K562 (cell line): Measurements from ENCODE around the gene ANO10. TPM values are rescaled to one million over a fixed set of nuclear protein-coding genes. Genes with fewer than 3 reads are reported as not detected.

Experiments used
- ADNP ChIP-seq: fragments of 200-800 bp; sonication (Bioruptor generic); IDR thresholded peaks from 2 replicates; pipeline ENCODE4 v1.6.1; 2016; ENCODE audit warnings: missing genetic modification characterization, missing compliant biosample characterization
- CBFB ChIP-seq: sonication (generic); formaldehyde crosslinking; IDR thresholded peaks from 2 replicates; pipeline ENCODE4 v1.4.0; 2020; ENCODE audit warnings: mild to moderate bottlenecking, missing genetic modification reagents
- ETV5 ChIP-seq: sonication (generic); formaldehyde crosslinking; IDR thresholded peaks from 2 replicates; pipeline ENCODE4 v1.4.0; 2020; ENCODE audit warnings: low read depth, mild to moderate bottlenecking, missing genetic modification reagents
- EZH2 ChIP-seq: IDR thresholded peaks from 2 replicates; pipeline ENCODE4 v1.6.1; 2012; ENCODE audit warnings: low read depth, mild to moderate bottlenecking, inconsistent platforms, low read length, borderline replicate concordance
- HINFP ChIP-seq: fragments of 450-650 bp; conservative IDR thresholded peaks from 2 replicates; pipeline ENCODE4 v1.6.1; 2016; ENCODE audit warnings: missing genetic modification characterization, low read depth, mild to moderate bottlenecking, control low read depth, missing compliant biosample characterization
- HNRNPLL ChIP-seq: fragments of 200-400 bp; formaldehyde crosslinking; IDR thresholded peaks from 2 replicates; pipeline ENCODE4 v1.6.1; 2017; ENCODE audit warnings: low read length, low read depth, mild to moderate bottlenecking; ENCODE audit not compliant: poor library complexity, severe bottlenecking
- IRF2 ChIP-seq: sonication (generic); formaldehyde crosslinking; IDR thresholded peaks from 2 replicates; pipeline ENCODE4 v1.8.1; 2022; ENCODE audit warnings: mild to moderate bottlenecking, missing genetic modification reagents
- LARP7 ChIP-seq: fragments of 450-650 bp; IDR thresholded peaks from 2 replicates; pipeline ENCODE4 v1.6.1; 2016
- POLR2B ChIP-seq: fragments of 450-650 bp; IDR thresholded peaks from 2 replicates; pipeline ENCODE4 v1.6.1; 2018; ENCODE audit warnings: low read depth; ENCODE audit not compliant: partially characterized antibody
- RFX7 ChIP-seq: fragments of 250-450 bp; sonication (Bioruptor Pico); IDR thresholded peaks from 2 replicates; pipeline ENCODE4 v1.5.1; 2021; ENCODE audit warnings: mild to moderate bottlenecking
- SIX5 ChIP-seq, 2 experiments: IDR thresholded peaks; 2 replicates each; pipeline ENCODE4 v1.6.1; 2011; ENCODE audit warnings: low read length in 2 of 2, borderline replicate concordance in 1 of 2, low read depth in 1 of 2, mild to moderate bottlenecking in 1 of 2, moderate library complexity in 1 of 2; ENCODE audit not compliant: insufficient read depth in 1 of 2
- SMARCA5 ChIP-seq: fragments of 450-650 bp; IDR thresholded peaks from 2 replicates; pipeline ENCODE4 v1.6.1; 2016
- SNIP1 ChIP-seq: fragments of 450-650 bp; IDR thresholded peaks from 2 replicates; pipeline ENCODE4 v1.7.1; 2017; ENCODE audit warnings: low read depth, mild to moderate bottlenecking
- THRA ChIP-seq: fragments of 450-650 bp; IDR thresholded peaks from 2 replicates; pipeline ENCODE4 v1.6.1; 2017; ENCODE audit warnings: mild to moderate bottlenecking, moderate library complexity
- TOE1 ChIP-seq, 2 experiments: fragments of 450-650 bp in 1 of 2; sonication (generic) in 1 of 2; formaldehyde crosslinking in 1 of 2; IDR thresholded peaks; 2 replicates each; pipeline versions ENCODE4 v1.7.1 to v1.8.0; 2016 to 2022; ENCODE audit warnings: borderline replicate concordance in 2 of 2, mild to moderate bottlenecking in 2 of 2, antibody characterized with exemption in 1 of 2, inconsistent platforms in 1 of 2, low read depth in 1 of 2, missing genetic modification reagents in 1 of 2, moderate library complexity in 1 of 2
- ZHX1 ChIP-seq: fragments of 150-350 bp; conservative IDR thresholded peaks from 2 replicates; pipeline ENCODE4 v1.6.1; 2014; ENCODE audit warnings: low read length
- ZNF140 ChIP-seq: fragments of 250-450 bp; sonication (Bioruptor Pico); IDR thresholded peaks from 2 replicates; pipeline ENCODE4 v1.8.0; 2021; ENCODE audit warnings: moderate library complexity, mild to moderate bottlenecking, inconsistent platforms
- ZNF398 ChIP-seq: fragments of 250-450 bp; sonication (Bioruptor Pico); IDR thresholded peaks from 2 replicates; pipeline ENCODE4 v1.8.0; 2021; ENCODE audit warnings: moderate library complexity, mild to moderate bottlenecking, inconsistent platforms
- polyA plus RNA-seq, 8 experiments: library from polyadenylated mRNA; depleted of rRNA in 4 of 8; stranded (reverse) in 5 of 8; unstranded in 3 of 8; fragments of >200 nt; fragmentation: Nextera tagmentation in 2 of 8; fragmentation: Illumina TruSeq in 1 of 8; extraction: Ambion mirVana in 2 of 8; extraction: Trizol in 1 of 8; gene quantifications; 2 replicates each; pipeline versions ENCODE4 v1.2.1 to v1.2.3, GENCODE V29; 2011 to 2014; ENCODE audit warnings: inconsistent platforms in 1 of 8, missing spikeins in 1 of 8
- total RNA-seq, 7 experiments: library from RNA; depleted of rRNA in 6 of 7; stranded (reverse); fragments of >200 nt in 6 of 7; fragmentation: Illumina TruSeq in 2 of 7; extraction: Trizol in 2 of 7; gene quantifications; 2 replicates each; pipeline versions ENCODE4 v1.2.1 to v1.2.3, GENCODE V29; 2011 to 2021; ENCODE audit warnings: low replicate concordance in 1 of 7

Gene ANO10
- total and polyA plus RNA-seq, 9 of the 15 experiments (the other 6 are each of a cell fraction or from before 2014, with no cell fraction given), result 6.4 to 46.0 (median 32.3) TPM

GRCh38 chr3:43584043-43584826 lies 37.6 kb downstream of the ANO10 start (continued):
- no peak for TF ChIP-seq POLR2B
- TF ChIP-seq ZNF398 (CRISPR knock-in tag), result peak; percentile 97
- TF ChIP-seq LARP7, result no peak
- peak; percentile 40; the same call in 1 of the 2 replicates for TF ChIP-seq TOE1 (IDR thresholded peaks at IDR 0.05; ENCODE audit: borderline replicate concordance)
- no peak for TF ChIP-seq TOE1 (CRISPR knock-in tag; IDR thresholded peaks at IDR 0.05; ENCODE audit: borderline replicate concordance, low read depth)
- TF ChIP-seq HINFP (tag), result peak; percentile 96
- TF ChIP-seq EZH2, result no peak
- no peak for TF ChIP-seq THRA
- TF ChIP-seq SIX5 (IDR thresholded peaks at IDR 0.05; ENCODE audit: borderline replicate concordance in 1 of 2, insufficient read depth in 1 of 2, low read depth in 1 of 2, low read length in 2 of 2), result no peak
- TF ChIP-seq SNIP1, result no peak
- TF ChIP-seq RFX7 (CRISPR knock-in tag), result peak; percentile 76; the same call in 1 of the 2 replicates
- TF ChIP-seq ETV5 (CRISPR knock-in tag), result no peak
- TF ChIP-seq ZHX1, result no peak
- TF ChIP-seq CBFB, result no peak
- no peak for TF ChIP-seq IRF2 (CRISPR knock-in tag)
- peak; percentile 51; the same call in 1 of the 2 replicates for TF ChIP-seq ADNP
- TF ChIP-seq HNRNPLL, result no peak
- no peak; the same call in 1 of the 2 replicates for TF ChIP-seq SMARCA5
- TF ChIP-seq ZNF140 (CRISPR knock-in tag), result peak; percentile 94
